HepG2 (cell line): ENCODE data around the gene TMEM61. TPM values are rescaled to one million over a fixed set of nuclear protein-coding genes. Genes with fewer than 3 reads are reported as not detected.

Experiments used
- ATAC-seq: fragments of 200-7000 bp; cut with Tn5 transposase; 3 replicates; pipeline ENCODE4 v1.9.1; 2020; ENCODE audit warnings: mild to moderate bottlenecking, moderate library complexity
- BruUV-seq: library from RNA; stranded (reverse); fragments of 400-500 nt; replicated peaks from 2 replicates; lab custom pipeline; 2021; lab: Mats Ljungman, UMichigan
- CTCF ChIA-PET: fragments of 300-600 bp; formaldehyde crosslinking; extraction: SDS; loops from one replicate; lab custom pipeline; 2021; ENCODE audit warnings: low total read pairs, inconsistent platforms, low intra/inter-chr PET ratio; lab: Yijun Ruan, JAX
- POLR2A ChIA-PET: fragments of 350-600 bp; sonication (Branson Sonifier 250); formaldehyde crosslinking; loops from one replicate; lab custom pipeline; 2020; ENCODE audit warnings: antibody characterized with exemption, inconsistent platforms; lab: Yijun Ruan, JAX
- DNase-seq: peaks from one replicate; pipeline ENCODE4 v3.0.0-alpha.2; 2015; ENCODE audit warnings: low spot score
- FAIRE-seq: peaks from 3 replicates; lab custom pipeline; 2011; peaks lifted over from hg19 to GRCh38; lab: Jason Lieb, UNC
- H2AFZ ChIP-seq: one replicate; pipeline ENCODE4 v1.6.1; 2011; ENCODE audit warnings: low read length, inconsistent platforms
- H3K27ac ChIP-seq: fragments of 300-600 bp; 3 replicates; pipeline ENCODE4 v1.8.0; 2011; ENCODE audit warnings: mixed run types, mild to moderate bottlenecking, mixed read lengths, low read length, inconsistent platforms; ENCODE audit not compliant: insufficient read depth; ENCODE audit errors: extremely low read length
- H3K27me3 ChIP-seq, 2 experiments: fragments of 200-600 bp in 1 of 2; 2 replicates in 1 of 2; 3 replicates in 1 of 2; pipeline versions ENCODE4 v1.6.0 to v1.8.0; 2011; ENCODE audit warnings: low read length in 2 of 2, mild to moderate bottlenecking in 2 of 2, moderate library complexity in 2 of 2, inconsistent platforms in 1 of 2; ENCODE audit not compliant: insufficient read depth in 2 of 2, control insufficient read depth in 1 of 2
- H3K36me3 ChIP-seq, 2 experiments: fragments of 200-600 bp in 1 of 2; replicated peaks in 1 of 2; 2 replicates in 1 of 2; 3 replicates in 1 of 2; pipeline versions ENCODE4 v1.5.1 to v1.8.0; 2011; ENCODE audit warnings: low read length in 2 of 2, inconsistent platforms in 1 of 2; ENCODE audit not compliant: insufficient read depth in 2 of 2, control insufficient read depth in 1 of 2
- H3K4me1 ChIP-seq: 2 replicates; pipeline ENCODE4 v1.5.1; 2012; ENCODE audit warnings: low read length, inconsistent platforms; ENCODE audit not compliant: insufficient read depth
- H3K4me2 ChIP-seq: 2 replicates; pipeline ENCODE4 v1.6.0; 2011; ENCODE audit warnings: low read depth, low read length, inconsistent platforms
- H3K4me3 ChIP-seq, 3 experiments: fragments of 200-600 bp in 1 of 3; sonication (generic), shearing (Covaris generic) in 1 of 3; replicated peaks in 1 of 3; 2 replicates each; pipeline ENCODE4 v1.5.1; 2011 to 2016; ENCODE audit warnings: low read length in 3 of 3, inconsistent platforms in 2 of 3, low read depth in 2 of 3, mild to moderate bottlenecking in 2 of 3, control low read depth in 1 of 3, mixed read lengths in 1 of 3; ENCODE audit not compliant: insufficient read depth in 1 of 3
- H3K79me2 ChIP-seq: one replicate; pipeline ENCODE4 v1.6.1; 2011; ENCODE audit warnings: low read length, inconsistent platforms; ENCODE audit not compliant: insufficient read depth
- H3K9ac ChIP-seq: 2 replicates; pipeline ENCODE4 v1.6.0; 2011; ENCODE audit warnings: mild to moderate bottlenecking, low read depth, low read length, inconsistent platforms; ENCODE audit not compliant: insufficient read depth
- H3K9me3 ChIP-seq: 2 replicates; pipeline ENCODE4 v1.5.1; 2012; ENCODE audit warnings: mild to moderate bottlenecking, low read length
- H4K20me1 ChIP-seq: 2 replicates; pipeline ENCODE4 v1.6.0; 2011; ENCODE audit warnings: inconsistent platforms, mild to moderate bottlenecking, low read length, moderate library complexity; ENCODE audit not compliant: insufficient read depth
- ERF ChIP-seq: IDR thresholded peaks from 2 replicates; pipeline ENCODE4 v1.6.1; 2018; ENCODE audit warnings: missing biosample characterization, missing genetic modification reagents
- FOSL2 ChIP-seq: sonication (generic); formaldehyde crosslinking; IDR thresholded peaks from 2 replicates; pipeline ENCODE4 v1.4.0; 2020; ENCODE audit warnings: missing genetic modification reagents
- HOXD1 ChIP-seq: sonication (generic); formaldehyde crosslinking; IDR thresholded peaks from 2 replicates; pipeline ENCODE4 v1.5.0; 2020; ENCODE audit warnings: missing genetic modification reagents
- MAFF ChIP-seq: IDR thresholded peaks from 2 replicates; pipeline ENCODE4 v1.6.1; 2011; ENCODE audit warnings: low read depth, low read length, improper control_type of control experiment
- MAFK ChIP-seq, 2 experiments: IDR thresholded peaks in 1 of 2; conservative IDR thresholded peaks in 1 of 2; 2 replicates each; pipeline ENCODE4 v1.6.1; 2011; ENCODE audit warnings: improper control_type of control experiment in 2 of 2, low read length in 2 of 2
- RFX3 ChIP-seq: IDR thresholded peaks from 2 replicates; pipeline ENCODE4 v1.6.1; 2016; ENCODE audit warnings: missing biosample characterization, missing genetic modification reagents
- SKIL ChIP-seq: sonication (generic); formaldehyde crosslinking; IDR thresholded peaks from 2 replicates; pipeline ENCODE4 v1.8.0; 2022; ENCODE audit warnings: missing genetic modification reagents, mild to moderate bottlenecking, moderate library complexity, borderline replicate concordance
- SRSF4 ChIP-seq: fragments of 200-400 bp; formaldehyde crosslinking; IDR thresholded peaks from one replicate; pipeline ENCODE4 v1.6.1; 2018; ENCODE audit warnings: mild to moderate bottlenecking, low read depth, low read length, moderate library complexity; ENCODE audit not compliant: poor library complexity, severe bottlenecking
- ZNF501 ChIP-seq: sonication (generic); formaldehyde crosslinking; IDR thresholded peaks from 2 replicates; pipeline ENCODE4 v1.5.1; 2020; ENCODE audit warnings: mild to moderate bottlenecking, moderate library complexity, missing genetic modification reagents
- ZNF839 ChIP-seq: sonication (generic); formaldehyde crosslinking; IDR thresholded peaks from 2 replicates; pipeline ENCODE4 v1.4.0; 2020; ENCODE audit warnings: missing genetic modification reagents, mild to moderate bottlenecking, borderline replicate concordance
- WGBS: methylation state at CpG from one replicate; pipeline ENCODE4 v1.1.6; 2017; ENCODE audit warnings: low lambda C conversion rate; 5-methylcytosine and 5-hydroxymethylcytosine counted together
- in situ Hi-C: cut with HindIII; loops from 2 replicates; pipeline ENCODE4 v1.10.0; 2017; ENCODE audit warnings: low pct_unique_long_range_greater_than_20kb; ENCODE audit not compliant: extremely low pct_ligation_motif_present
- intact Hi-C: fragments of 100-400 bp; cut with micrococcal nuclease; formaldehyde crosslinking; loops from one replicate; pipeline ENCODE4 v1.10.0; 2022; ENCODE audit not compliant: unreplicated experiment
- polyA plus RNA-seq, 8 experiments: library from polyadenylated mRNA; depleted of rRNA in 3 of 8; stranded (reverse) in 7 of 8; unstranded in 1 of 8; fragments of >200 nt; fragmentation: Illumina TruSeq in 4 of 8; extraction: Trizol in 4 of 8; gene quantifications; 2 replicates each; pipeline versions ENCODE4 v1.2.1 to v1.2.3, GENCODE V29; 2011 to 2016; ENCODE audit warnings: low read depth in 4 of 8, missing spikeins in 1 of 8, mixed read lengths in 1 of 8; ENCODE audit not compliant: insufficient read depth in 1 of 8
- total RNA-seq, 5 experiments: library from RNA; depleted of rRNA; stranded (reverse); fragments of >200 nt; fragmentation: Illumina TruSeq; extraction: Trizol; gene quantifications; 2 replicates each; pipeline ENCODE4 v1.2.3, GENCODE V29; 2016; ENCODE audit warnings: low read depth in 1 of 5

The TMEM61 gene
- total and polyA plus RNA-seq, 2 of the 13 experiments (the other 11 are each of a cell fraction or from before 2014, with no cell fraction given) = not detected

GRCh38 chr1:54937469-54937868 is 43.0 kb upstream of the TMEM61 start:
- ATAC-seq (no peak), DNase-seq (no peak), FAIRE-seq (no peak)
- Histone ChIP-seq H3K9ac (no peak overlapping the region), H3K36me3 (no peaks in the 10 kb centered on the region), H3K4me1 (peaks cover 32% of the 10 kb centered on the region), H3K27me3 (no peaks in the 10 kb centered on the region), H3K4me2 (no peak overlapping the region), H3K79me2 (no peaks in the 10 kb centered on the region), H3K27ac (no peak overlapping the region), H4K20me1 (no peaks in the 10 kb centered on the region), H3K4me3 (no peak overlapping the region), H3K9me3 (no peaks in the 10 kb centered on the region), H2AFZ (no peak overlapping the region)
- intact Hi-C loops = no loop called here
- ChIA-PET POLR2A (interaction anchor here (1.1 kb wide), 2 partner anchors 49 to 51 kb away, joined by 3 to 5 read pairs; partner anchors contain the start of gene DHCR24), CTCF (no interaction called here)
- TF ChIP-seq ZNF501 (CRISPR knock-in tag) (no peak), HOXD1 (CRISPR knock-in tag) (no peak), SRSF4 (no peak), ZNF839 (CRISPR knock-in tag) (no peak), FOSL2 (no peak), RFX3 (CRISPR knock-in tag) (no peak), SKIL (CRISPR knock-in tag) (no peak), MAFK (conservative IDR thresholded peaks at IDR 0.05 in 1 of 2, IDR thresholded peaks at IDR 0.05 in 1 of 2; ENCODE audit: low read length in 2 of 2) (peak; percentile 89 to 91), ERF (no peak), MAFF (peak; percentile 89)
- WGBS = 43% methylated on average over 1 of the region's 1 CpG
- BruUV-seq = no TSS peak
- in situ Hi-C loops = no loop called here
